Measurements from ENCODE around the gene EPRS1. TPM values are rescaled to one million over a fixed set of nuclear protein-coding genes. Genes with fewer than 3 reads are reported as not detected.
A peak's percentile ranks its signal among the peaks of the same experiment; 100 is the strongest.

The EPRS1 gene
- total RNA-seq, 1 experiment from 2014 or later: 140 TPM

DNA sequence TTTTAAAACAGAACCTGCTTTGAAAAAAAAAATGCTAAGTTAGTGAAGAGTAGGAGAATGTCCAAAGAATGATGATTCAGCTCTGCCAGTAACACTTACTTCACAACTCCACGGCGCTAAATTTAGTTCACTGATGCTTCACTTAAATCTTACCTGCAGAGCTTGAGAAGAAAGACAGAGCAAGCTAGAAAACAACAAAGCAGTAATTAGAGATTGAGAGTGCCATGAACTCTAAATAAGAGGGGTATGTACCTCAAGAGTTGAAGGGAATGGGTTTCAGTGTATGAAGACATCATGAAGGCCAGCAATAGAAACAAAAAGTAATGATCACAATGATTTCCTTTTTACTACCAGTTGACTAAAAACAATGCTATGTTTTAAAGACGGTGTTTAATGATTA is 32.8 kb downstream of the EPRS1 start:
- Mint-ChIP-seq H3K27ac (peak overlapping the region; percentile 4; the same call in 1 of the 2 replicates), H3K4me1 (no peaks in the 10 kb centered on the region), H3K9me3 (no peaks in the 10 kb centered on the region), H3K36me3 (peaks cover 55% of the 10 kb centered on the region), H3K4me3 (no peak overlapping the region), H3K27me3 (ENCODE audit: low read depth) (no peaks in the 10 kb centered on the region)
- ChIA-PET POLR2A (no interaction called here), CTCF (no interaction called here)
- DNase-seq (ENCODE audit: low spot score): no peak
- TF ChIP-seq TEAD1 (CRISPR knock-in tag; IDR thresholded peaks at IDR 0.05) (no peak), ZNF263 (CRISPR knock-in tag; IDR thresholded peaks at IDR 0.05; ENCODE audit: low read depth) (no peak), ZNF232 (CRISPR knock-in tag; IDR thresholded peaks at IDR 0.05) (no peak), JUN (CRISPR knock-in tag; IDR thresholded peaks at IDR 0.05) (no peak), TEAD4 (CRISPR knock-in tag; IDR thresholded peaks at IDR 0.05) (no peak)
- TF ChIP-seq, protein P1, sequence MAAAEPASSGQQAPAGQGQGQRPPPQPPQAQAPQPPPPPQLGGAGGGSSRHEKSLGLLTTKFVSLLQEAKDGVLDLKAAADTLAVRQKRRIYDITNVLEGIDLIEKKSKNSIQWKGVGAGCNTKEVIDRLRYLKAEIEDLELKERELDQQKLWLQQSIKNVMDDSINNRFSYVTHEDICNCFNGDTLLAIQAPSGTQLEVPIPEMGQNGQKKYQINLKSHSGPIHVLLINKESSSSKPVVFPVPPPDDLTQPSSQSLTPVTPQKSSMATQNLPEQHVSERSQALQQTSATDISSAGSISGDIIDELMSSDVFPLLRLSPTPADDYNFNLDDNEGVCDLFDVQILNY (CRISPR knock-in tag; IDR thresholded peaks at IDR 0.05): no peak
- TF ChIP-seq, protein P2, sequence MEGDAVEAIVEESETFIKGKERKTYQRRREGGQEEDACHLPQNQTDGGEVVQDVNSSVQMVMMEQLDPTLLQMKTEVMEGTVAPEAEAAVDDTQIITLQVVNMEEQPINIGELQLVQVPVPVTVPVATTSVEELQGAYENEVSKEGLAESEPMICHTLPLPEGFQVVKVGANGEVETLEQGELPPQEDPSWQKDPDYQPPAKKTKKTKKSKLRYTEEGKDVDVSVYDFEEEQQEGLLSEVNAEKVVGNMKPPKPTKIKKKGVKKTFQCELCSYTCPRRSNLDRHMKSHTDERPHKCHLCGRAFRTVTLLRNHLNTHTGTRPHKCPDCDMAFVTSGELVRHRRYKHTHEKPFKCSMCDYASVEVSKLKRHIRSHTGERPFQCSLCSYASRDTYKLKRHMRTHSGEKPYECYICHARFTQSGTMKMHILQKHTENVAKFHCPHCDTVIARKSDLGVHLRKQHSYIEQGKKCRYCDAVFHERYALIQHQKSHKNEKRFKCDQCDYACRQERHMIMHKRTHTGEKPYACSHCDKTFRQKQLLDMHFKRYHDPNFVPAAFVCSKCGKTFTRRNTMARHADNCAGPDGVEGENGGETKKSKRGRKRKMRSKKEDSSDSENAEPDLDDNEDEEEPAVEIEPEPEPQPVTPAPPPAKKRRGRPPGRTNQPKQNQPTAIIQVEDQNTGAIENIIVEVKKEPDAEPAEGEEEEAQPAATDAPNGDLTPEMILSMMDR (IDR thresholded peaks at IDR 0.05): no peak
- TF ChIP-seq, protein P3, sequence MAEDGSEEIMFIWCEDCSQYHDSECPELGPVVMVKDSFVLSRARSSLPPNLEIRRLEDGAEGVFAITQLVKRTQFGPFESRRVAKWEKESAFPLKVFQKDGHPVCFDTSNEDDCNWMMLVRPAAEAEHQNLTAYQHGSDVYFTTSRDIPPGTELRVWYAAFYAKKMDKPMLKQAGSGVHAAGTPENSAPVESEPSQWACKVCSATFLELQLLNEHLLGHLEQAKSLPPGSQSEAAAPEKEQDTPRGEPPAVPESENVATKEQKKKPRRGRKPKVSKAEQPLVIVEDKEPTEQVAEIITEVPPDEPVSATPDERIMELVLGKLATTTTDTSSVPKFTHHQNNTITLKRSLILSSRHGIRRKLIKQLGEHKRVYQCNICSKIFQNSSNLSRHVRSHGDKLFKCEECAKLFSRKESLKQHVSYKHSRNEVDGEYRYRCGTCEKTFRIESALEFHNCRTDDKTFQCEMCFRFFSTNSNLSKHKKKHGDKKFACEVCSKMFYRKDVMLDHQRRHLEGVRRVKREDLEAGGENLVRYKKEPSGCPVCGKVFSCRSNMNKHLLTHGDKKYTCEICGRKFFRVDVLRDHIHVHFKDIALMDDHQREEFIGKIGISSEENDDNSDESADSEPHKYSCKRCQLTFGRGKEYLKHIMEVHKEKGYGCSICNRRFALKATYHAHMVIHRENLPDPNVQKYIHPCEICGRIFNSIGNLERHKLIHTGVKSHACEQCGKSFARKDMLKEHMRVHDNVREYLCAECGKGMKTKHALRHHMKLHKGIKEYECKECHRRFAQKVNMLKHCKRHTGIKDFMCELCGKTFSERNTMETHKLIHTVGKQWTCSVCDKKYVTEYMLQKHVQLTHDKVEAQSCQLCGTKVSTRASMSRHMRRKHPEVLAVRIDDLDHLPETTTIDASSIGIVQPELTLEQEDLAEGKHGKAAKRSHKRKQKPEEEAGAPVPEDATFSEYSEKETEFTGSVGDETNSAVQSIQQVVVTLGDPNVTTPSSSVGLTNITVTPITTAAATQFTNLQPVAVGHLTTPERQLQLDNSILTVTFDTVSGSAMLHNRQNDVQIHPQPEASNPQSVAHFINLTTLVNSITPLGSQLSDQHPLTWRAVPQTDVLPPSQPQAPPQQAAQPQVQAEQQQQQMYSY (CRISPR knock-in tag; IDR thresholded peaks at IDR 0.05): no peak
- ATAC-seq: no peak

DNA sequence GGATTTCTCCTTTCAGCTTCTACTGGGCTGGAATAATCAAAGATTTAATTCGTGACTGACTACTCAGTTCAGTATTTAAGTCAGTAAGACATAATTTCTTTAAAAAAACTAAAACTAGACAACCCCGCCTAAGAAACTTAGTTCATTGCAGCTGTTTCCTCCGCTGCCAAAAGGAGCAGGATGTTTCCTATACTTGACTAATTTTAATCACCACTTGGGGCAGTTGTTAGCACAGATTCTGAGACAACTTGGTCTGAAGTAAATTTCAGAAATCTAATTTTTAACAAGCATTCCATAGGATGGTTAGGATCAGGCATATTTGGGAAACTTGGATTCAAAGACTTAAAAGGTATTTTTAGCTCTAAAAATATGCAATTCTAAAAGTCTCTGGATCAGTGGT is 34.0 kb downstream of the EPRS1 start:
- Mint-ChIP-seq H3K4me3 (no peak overlapping the region), H3K9me3 (no peaks in the 10 kb centered on the region), H3K27ac (no peak overlapping the region), H3K36me3 (peaks cover 48% of the 10 kb centered on the region), H3K27me3 (ENCODE audit: low read depth) (no peaks in the 10 kb centered on the region), H3K4me1 (no peaks in the 10 kb centered on the region)
- DNase-seq (ENCODE audit: low spot score) (no peak), ATAC-seq (no peak)
- POLR2A ChIA-PET: no interaction called here
- CTCF ChIA-PET: interaction anchor here (1.0 kb wide), 1 partner anchor 26 kb away, joined by 3 read pairs; no protein-coding TSS in a partner anchor
- TF ChIP-seq FOXJ3 (CRISPR knock-in tag; IDR thresholded peaks at IDR 0.05; ENCODE audit: borderline replicate concordance) (no peak), GTF2I (CRISPR knock-in tag; conservative IDR thresholded peaks at IDR 0.05) (no peak), TEAD1 (CRISPR knock-in tag; IDR thresholded peaks at IDR 0.05) (no peak), CREM (CRISPR knock-in tag; IDR thresholded peaks at IDR 0.05) (no peak), ZNF317 (CRISPR knock-in tag; IDR thresholded peaks at IDR 0.05; ENCODE audit: borderline replicate concordance, low read depth) (no peak), ELF4 (CRISPR knock-in tag; IDR thresholded peaks at IDR 0.05; ENCODE audit: low read depth) (no peak), GABPB1 (CRISPR knock-in tag; IDR thresholded peaks at IDR 0.05) (no peak), ETV6 (CRISPR knock-in tag; IDR thresholded peaks at IDR 0.05) (no peak), ZNF138 (CRISPR knock-in tag; conservative IDR thresholded peaks at IDR 0.05) (no peak)
- TF ChIP-seq, protein P4, sequence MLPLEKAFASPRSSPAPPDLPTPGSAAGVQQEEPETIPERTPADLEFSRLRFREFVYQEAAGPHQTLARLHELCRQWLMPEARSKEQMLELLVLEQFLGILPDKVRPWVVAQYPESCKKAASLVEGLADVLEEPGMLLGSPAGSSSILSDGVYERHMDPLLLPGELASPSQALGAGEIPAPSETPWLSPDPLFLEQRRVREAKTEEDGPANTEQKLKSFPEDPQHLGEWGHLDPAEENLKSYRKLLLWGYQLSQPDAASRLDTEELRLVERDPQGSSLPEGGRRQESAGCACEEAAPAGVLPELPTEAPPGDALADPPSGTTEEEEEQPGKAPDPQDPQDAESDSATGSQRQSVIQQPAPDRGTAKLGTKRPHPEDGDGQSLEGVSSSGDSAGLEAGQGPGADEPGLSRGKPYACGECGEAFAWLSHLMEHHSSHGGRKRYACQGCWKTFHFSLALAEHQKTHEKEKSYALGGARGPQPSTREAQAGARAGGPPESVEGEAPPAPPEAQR (CRISPR knock-in tag; IDR thresholded peaks at IDR 0.05): no peak
- TF ChIP-seq, protein P5, sequence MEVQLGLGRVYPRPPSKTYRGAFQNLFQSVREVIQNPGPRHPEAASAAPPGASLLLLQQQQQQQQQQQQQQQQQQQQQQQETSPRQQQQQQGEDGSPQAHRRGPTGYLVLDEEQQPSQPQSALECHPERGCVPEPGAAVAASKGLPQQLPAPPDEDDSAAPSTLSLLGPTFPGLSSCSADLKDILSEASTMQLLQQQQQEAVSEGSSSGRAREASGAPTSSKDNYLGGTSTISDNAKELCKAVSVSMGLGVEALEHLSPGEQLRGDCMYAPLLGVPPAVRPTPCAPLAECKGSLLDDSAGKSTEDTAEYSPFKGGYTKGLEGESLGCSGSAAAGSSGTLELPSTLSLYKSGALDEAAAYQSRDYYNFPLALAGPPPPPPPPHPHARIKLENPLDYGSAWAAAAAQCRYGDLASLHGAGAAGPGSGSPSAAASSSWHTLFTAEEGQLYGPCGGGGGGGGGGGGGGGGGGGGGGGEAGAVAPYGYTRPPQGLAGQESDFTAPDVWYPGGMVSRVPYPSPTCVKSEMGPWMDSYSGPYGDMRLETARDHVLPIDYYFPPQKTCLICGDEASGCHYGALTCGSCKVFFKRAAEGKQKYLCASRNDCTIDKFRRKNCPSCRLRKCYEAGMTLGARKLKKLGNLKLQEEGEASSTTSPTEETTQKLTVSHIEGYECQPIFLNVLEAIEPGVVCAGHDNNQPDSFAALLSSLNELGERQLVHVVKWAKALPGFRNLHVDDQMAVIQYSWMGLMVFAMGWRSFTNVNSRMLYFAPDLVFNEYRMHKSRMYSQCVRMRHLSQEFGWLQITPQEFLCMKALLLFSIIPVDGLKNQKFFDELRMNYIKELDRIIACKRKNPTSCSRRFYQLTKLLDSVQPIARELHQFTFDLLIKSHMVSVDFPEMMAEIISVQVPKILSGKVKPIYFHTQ (CRISPR knock-in tag; IDR thresholded peaks at IDR 0.05): no peak
- TF ChIP-seq, protein P6, sequence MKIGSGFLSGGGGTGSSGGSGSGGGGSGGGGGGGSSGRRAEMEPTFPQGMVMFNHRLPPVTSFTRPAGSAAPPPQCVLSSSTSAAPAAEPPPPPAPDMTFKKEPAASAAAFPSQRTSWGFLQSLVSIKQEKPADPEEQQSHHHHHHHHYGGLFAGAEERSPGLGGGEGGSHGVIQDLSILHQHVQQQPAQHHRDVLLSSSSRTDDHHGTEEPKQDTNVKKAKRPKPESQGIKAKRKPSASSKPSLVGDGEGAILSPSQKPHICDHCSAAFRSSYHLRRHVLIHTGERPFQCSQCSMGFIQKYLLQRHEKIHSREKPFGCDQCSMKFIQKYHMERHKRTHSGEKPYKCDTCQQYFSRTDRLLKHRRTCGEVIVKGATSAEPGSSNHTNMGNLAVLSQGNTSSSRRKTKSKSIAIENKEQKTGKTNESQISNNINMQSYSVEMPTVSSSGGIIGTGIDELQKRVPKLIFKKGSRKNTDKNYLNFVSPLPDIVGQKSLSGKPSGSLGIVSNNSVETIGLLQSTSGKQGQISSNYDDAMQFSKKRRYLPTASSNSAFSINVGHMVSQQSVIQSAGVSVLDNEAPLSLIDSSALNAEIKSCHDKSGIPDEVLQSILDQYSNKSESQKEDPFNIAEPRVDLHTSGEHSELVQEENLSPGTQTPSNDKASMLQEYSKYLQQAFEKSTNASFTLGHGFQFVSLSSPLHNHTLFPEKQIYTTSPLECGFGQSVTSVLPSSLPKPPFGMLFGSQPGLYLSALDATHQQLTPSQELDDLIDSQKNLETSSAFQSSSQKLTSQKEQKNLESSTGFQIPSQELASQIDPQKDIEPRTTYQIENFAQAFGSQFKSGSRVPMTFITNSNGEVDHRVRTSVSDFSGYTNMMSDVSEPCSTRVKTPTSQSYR (CRISPR knock-in tag; IDR thresholded peaks at IDR 0.05): no peak
- TF ChIP-seq, protein P7, sequence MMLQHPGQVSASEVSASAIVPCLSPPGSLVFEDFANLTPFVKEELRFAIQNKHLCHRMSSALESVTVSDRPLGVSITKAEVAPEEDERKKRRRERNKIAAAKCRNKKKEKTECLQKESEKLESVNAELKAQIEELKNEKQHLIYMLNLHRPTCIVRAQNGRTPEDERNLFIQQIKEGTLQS (CRISPR knock-in tag; conservative IDR thresholded peaks at IDR 0.05): no peak
- TF ChIP-seq, protein P8, sequence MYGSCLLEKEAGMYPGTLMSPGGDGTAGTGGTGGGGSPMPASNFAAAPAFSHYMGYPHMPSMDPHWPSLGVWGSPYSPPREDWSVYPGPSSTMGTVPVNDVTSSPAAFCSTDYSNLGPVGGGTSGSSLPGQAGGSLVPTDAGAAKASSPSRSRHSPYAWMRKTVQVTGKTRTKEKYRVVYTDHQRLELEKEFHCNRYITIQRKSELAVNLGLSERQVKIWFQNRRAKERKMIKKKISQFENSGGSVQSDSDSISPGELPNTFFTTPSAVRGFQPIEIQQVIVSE (CRISPR knock-in tag; IDR thresholded peaks at IDR 0.05; ENCODE audit: borderline replicate concordance): no peak
